GM23248 (cell line): ENCODE results near the gene SH3GLB1. TPM values are rescaled to one million over a fixed set of nuclear protein-coding genes. Genes with fewer than 3 reads are reported as not detected.

Source experiments
- DNase-seq: peaks from one replicate; pipeline ENCODE4 v3.0.0-alpha.2; 2015
- H2AFZ ChIP-seq: fragments of 200-600 bp; sonication (generic); 2 replicates; pipeline ENCODE4 v1.6.1; 2016; ENCODE audit warnings: antibody characterized with exemption
- H3F3A ChIP-seq: fragments of 200-600 bp; sonication (generic); 2 replicates; pipeline ENCODE4 v1.6.1; 2016; ENCODE audit warnings: mild to moderate bottlenecking, antibody characterized with exemption, mixed run types; ENCODE audit not compliant: insufficient read depth
- H3K27ac ChIP-seq: fragments of 200-600 bp; sonication (generic); 2 replicates; pipeline ENCODE4 v1.5.1; 2016; ENCODE audit warnings: mild to moderate bottlenecking
- H3K27me3 ChIP-seq: fragments of 200-600 bp; sonication (generic); replicated peaks from 2 replicates; pipeline ENCODE4 v1.6.1; 2016; ENCODE audit warnings: mild to moderate bottlenecking; ENCODE audit not compliant: insufficient read depth
- H3K36me3 ChIP-seq: fragments of 200-600 bp; sonication (generic); 2 replicates; pipeline ENCODE4 v1.6.1; 2016; ENCODE audit warnings: low read depth, mild to moderate bottlenecking
- H3K4me1 ChIP-seq: fragments of 200-600 bp; sonication (generic); 2 replicates; pipeline ENCODE4 v1.6.1; 2016; ENCODE audit warnings: mild to moderate bottlenecking; ENCODE audit not compliant: insufficient read depth
- H3K4me2 ChIP-seq: fragments of 200-600 bp; sonication (generic); one replicate; pipeline ENCODE4 v1.6.1; 2016; ENCODE audit warnings: mild to moderate bottlenecking; ENCODE audit not compliant: unreplicated experiment
- H3K4me3 ChIP-seq: fragments of 200-600 bp; sonication (generic); 2 replicates; pipeline ENCODE4 v1.5.1; 2016; ENCODE audit warnings: mild to moderate bottlenecking
- H3K79me2 ChIP-seq: fragments of 200-600 bp; sonication (generic); 2 replicates; pipeline ENCODE4 v1.6.1; 2016; ENCODE audit warnings: mild to moderate bottlenecking; ENCODE audit not compliant: insufficient read depth
- H3K9ac ChIP-seq: fragments of 200-600 bp; sonication (generic); 2 replicates; pipeline ENCODE4 v1.6.1; 2016; ENCODE audit warnings: mild to moderate bottlenecking
- H3K9me2 ChIP-seq: fragments of 200-600 bp; sonication (generic); 2 replicates; pipeline ENCODE4 v1.6.1; 2016; ENCODE audit warnings: mixed run types, mild to moderate bottlenecking, moderate library complexity; ENCODE audit not compliant: insufficient read depth
- H3K9me3 ChIP-seq: fragments of 200-600 bp; sonication (generic); one replicate; pipeline ENCODE4 v1.6.1; 2017; ENCODE audit warnings: low read depth
- H4K20me1 ChIP-seq: fragments of 200-600 bp; sonication (generic); 2 replicates; pipeline ENCODE4 v1.6.0; 2016; ENCODE audit not compliant: insufficient read depth
- EZH2 ChIP-seq: fragments of 200-600 bp; sonication (generic); IDR thresholded peaks from 2 replicates; pipeline ENCODE4 v1.6.1; 2018; ENCODE audit warnings: antibody characterized with exemption, mild to moderate bottlenecking; ENCODE audit not compliant: insufficient read depth, poor library complexity, severe bottlenecking
- EZH2phosphoT487 ChIP-seq: fragments of 200-600 bp; sonication (generic); IDR thresholded peaks from 2 replicates; pipeline ENCODE4 v1.6.1; 2018; ENCODE audit warnings: antibody characterized with exemption, moderate library complexity, mild to moderate bottlenecking, low read depth; ENCODE audit not compliant: insufficient read depth
- WGBS, 2 experiments: methylation state at CpG; one replicate each; pipeline ENCODE4 v1.1.6; 2015 to 2017; ENCODE audit warnings: low lambda C conversion rate in 2 of 2, low coverage in 1 of 2; ENCODE audit errors: missing lambda C conversion rate in 2 of 2; 5-methylcytosine and 5-hydroxymethylcytosine counted together
- in situ Hi-C: fragments of 300-500 bp; cut with MboI; formaldehyde crosslinking; loops from 2 replicates; pipeline ENCODE4 v1.15.0; 2020
- polyA plus RNA-seq: library from polyadenylated mRNA; unstranded; fragments of >200 nt; fragmentation: Nextera tagmentation; extraction: Ambion mirVana; gene quantifications from 2 replicates; pipeline ENCODE4 v1.2.1, GENCODE V29; 2016
- total RNA-seq: library from RNA; depleted of rRNA; stranded (reverse); fragments of >200 nt; shearing (Covaris generic); gene quantifications from 2 replicates; pipeline ENCODE4 v1.2.3, GENCODE V29; 2014

SH3GLB1 gene
- total and polyA plus RNA-seq, 2 experiments from 2014 or later: 36.0 to 131 TPM

GRCh38 chr1:86703696-86704457 is 499 bp upstream of the SH3GLB1 start:
- 11 to 12% methylated on average over 34 of the region's 34 CpGs for WGBS, 2 experiments
- Histone ChIP-seq H3K4me1 (peaks cover 25% of the 10 kb centered on the region), H3K9ac (peak overlapping the region; percentile 98), H3K4me3 (peak overlapping the region; percentile 97), H3F3A (peaks cover 19% of the 10 kb centered on the region), H3K4me2 (peak overlapping the region; percentile 100), H3K27me3 (no peaks in the 10 kb centered on the region), H4K20me1 (peaks cover 17% of the 10 kb centered on the region; the same call in 1 of the 2 replicates), H3K36me3 (0 out of 2 replicates have a peak, but pooled peaks cover 4% of the 10 kb centered on the region), H3K9me3 (no peaks in the 10 kb centered on the region), H3K79me2 (peaks cover 38% of the 10 kb centered on the region), H3K9me2 (no peaks in the 10 kb centered on the region), H2AFZ (peak overlapping the region; percentile 99), H3K27ac (peak overlapping the region; percentile 96)
- in situ Hi-C loops: no loop called here
- TF ChIP-seq EZH2phosphoT487: no peak
- TF ChIP-seq EZH2: no peak
- peak; percentile 57 for DNase-seq

- peaks cover 21% of the 10 kb centered on the region; the same call in 1 of the 2 replicates for H4K20me1 ChIP-seq
- H3K9ac ChIP-seq: peak overlapping the region; percentile 98
- no peaks in the 10 kb centered on the region for H3K9me3 ChIP-seq
- peak overlapping the region; percentile 97 for H3K4me3 ChIP-seq
- H3K4me2 ChIP-seq: peak overlapping the region; percentile 100
- TF ChIP-seq EZH2 (no peak), EZH2phosphoT487 (no peak)
- H3K36me3 ChIP-seq: peaks cover 4% of the 10 kb centered on the region; the same call in 1 of the 2 replicates
- peak overlapping the region; percentile 99 for H2AFZ ChIP-seq
- H3K27me3 ChIP-seq: no peaks in the 10 kb centered on the region
- DNase-seq: peak; percentile 76
- in situ Hi-C loops: no loop called here
- H3K4me1 ChIP-seq: peaks cover 37% of the 10 kb centered on the region
- H3K79me2 ChIP-seq: peaks cover 51% of the 10 kb centered on the region
- no peaks in the 10 kb centered on the region for H3K9me2 ChIP-seq
- H3F3A ChIP-seq: peaks cover 19% of the 10 kb centered on the region
- WGBS, 2 experiments: 0 to 1% methylated on average over 7 to 20 of the region's 41 CpGs
- H3K27ac ChIP-seq: peak overlapping the region; percentile 96
These were observed 742 bp downstream of the SH3GLB1 start for GRCh38 chr1:86704972-86705664.

- Histone ChIP-seq H3K79me2 (peaks cover 56% of the 10 kb centered on the region), H3K9me3 (no peaks in the 10 kb centered on the region), H3K36me3 (peaks cover 4% of the 10 kb centered on the region; the same call in 1 of the 2 replicates), H3K27me3 (no peaks in the 10 kb centered on the region), H3K9ac (peak overlapping the region; percentile 98), H3F3A (peaks cover 19% of the 10 kb centered on the region), H2AFZ (peak overlapping the region; percentile 99), H3K4me2 (peak overlapping the region; percentile 100), H3K4me3 (peak overlapping the region; percentile 97), H4K20me1 (peaks cover 21% of the 10 kb centered on the region; the same call in 1 of the 2 replicates), H3K4me1 (peaks cover 37% of the 10 kb centered on the region), H3K27ac (peak overlapping the region; percentile 96), H3K9me2 (no peaks in the 10 kb centered on the region)
- in situ Hi-C loops: no loop called here
- WGBS, 2 experiments: 1 to 4% methylated on average over 4 of the region's 4 CpGs
- peak; percentile 70 for DNase-seq
- TF ChIP-seq EZH2phosphoT487 (no peak), EZH2 (no peak)
These were observed 1.2 kb downstream of the SH3GLB1 start for GRCh38 chr1:86705665-86705985.

- Histone ChIP-seq H3K27ac (peak overlapping the region; percentile 96), H3K9ac (peak overlapping the region; percentile 98), H3K27me3 (no peaks in the 10 kb centered on the region), H4K20me1 (peaks cover 21% of the 10 kb centered on the region; the same call in 1 of the 2 replicates), H3F3A (peaks cover 19% of the 10 kb centered on the region), H3K4me3 (peak overlapping the region; percentile 97), H3K36me3 (peaks cover 4% of the 10 kb centered on the region; the same call in 1 of the 2 replicates), H3K4me1 (peaks cover 37% of the 10 kb centered on the region), H3K79me2 (peaks cover 61% of the 10 kb centered on the region), H2AFZ (peak overlapping the region; percentile 99; the same call in 1 of the 2 replicates), H3K4me2 (peak overlapping the region; percentile 100), H3K9me2 (no peaks in the 10 kb centered on the region), H3K9me3 (no peaks in the 10 kb centered on the region)
- DNase-seq: peak; percentile 29
- 1 to 2% methylated on average over 2 of the region's 2 CpGs for WGBS, 2 experiments
- in situ Hi-C loops: no loop called here
- TF ChIP-seq EZH2phosphoT487 (no peak), EZH2 (no peak)
These were observed 1.8 kb downstream of the SH3GLB1 start for GRCh38 chr1:86706018-86706635.
